Measurements from ENCODE around the gene SPEF1.

SPEF1 gene

GRCh38 chr20:3738111-3739053, 42.9 kb downstream of the SPEF1 start:
- no peak for TF ChIP-seq CTCF (IDR thresholded peaks at IDR 0.05; ENCODE audit: poor library complexity, severe bottlenecking)
- no peak overlapping the region for H3K4me3 ChIP-seq (ENCODE audit: severe bottlenecking)
- H3K27me3 ChIP-seq (ENCODE audit: insufficient read depth, poor library complexity, severe bottlenecking) = no peaks in the 10 kb centered on the region
- H3K4me1 ChIP-seq (ENCODE audit: insufficient read depth, poor library complexity, severe bottlenecking) = no peaks in the 10 kb centered on the region
- H3K9me3 ChIP-seq (ENCODE audit: severe bottlenecking) = no peaks in the 10 kb centered on the region
- ATAC-seq (ENCODE audit: low read depth) (no peak), DNase-seq (ENCODE audit: low spot score) (no peak)
- no peak overlapping the region for H3K27ac ChIP-seq (ENCODE audit: poor library complexity, severe bottlenecking)
- no peaks in the 10 kb centered on the region for H3K36me3 ChIP-seq (ENCODE audit: low read depth)

GRCh38 chr20:3735768-3736167, 45.5 kb downstream of the SPEF1 start:
- no peak for TF ChIP-seq CTCF (IDR thresholded peaks at IDR 0.05; ENCODE audit: poor library complexity, severe bottlenecking)
- Histone ChIP-seq H3K27ac (ENCODE audit: poor library complexity, severe bottlenecking) (no peak overlapping the region), H3K27me3 (ENCODE audit: insufficient read depth, poor library complexity, severe bottlenecking) (no peaks in the 10 kb centered on the region), H3K36me3 (ENCODE audit: low read depth) (no peaks in the 10 kb centered on the region), H3K4me3 (ENCODE audit: severe bottlenecking) (no peak overlapping the region), H3K4me1 (ENCODE audit: insufficient read depth, poor library complexity, severe bottlenecking) (no peaks in the 10 kb centered on the region), H3K9me3 (ENCODE audit: severe bottlenecking) (no peaks in the 10 kb centered on the region)
- no peak for DNase-seq (ENCODE audit: low spot score)
- ATAC-seq (ENCODE audit: low read depth) = no peak

DNA sequence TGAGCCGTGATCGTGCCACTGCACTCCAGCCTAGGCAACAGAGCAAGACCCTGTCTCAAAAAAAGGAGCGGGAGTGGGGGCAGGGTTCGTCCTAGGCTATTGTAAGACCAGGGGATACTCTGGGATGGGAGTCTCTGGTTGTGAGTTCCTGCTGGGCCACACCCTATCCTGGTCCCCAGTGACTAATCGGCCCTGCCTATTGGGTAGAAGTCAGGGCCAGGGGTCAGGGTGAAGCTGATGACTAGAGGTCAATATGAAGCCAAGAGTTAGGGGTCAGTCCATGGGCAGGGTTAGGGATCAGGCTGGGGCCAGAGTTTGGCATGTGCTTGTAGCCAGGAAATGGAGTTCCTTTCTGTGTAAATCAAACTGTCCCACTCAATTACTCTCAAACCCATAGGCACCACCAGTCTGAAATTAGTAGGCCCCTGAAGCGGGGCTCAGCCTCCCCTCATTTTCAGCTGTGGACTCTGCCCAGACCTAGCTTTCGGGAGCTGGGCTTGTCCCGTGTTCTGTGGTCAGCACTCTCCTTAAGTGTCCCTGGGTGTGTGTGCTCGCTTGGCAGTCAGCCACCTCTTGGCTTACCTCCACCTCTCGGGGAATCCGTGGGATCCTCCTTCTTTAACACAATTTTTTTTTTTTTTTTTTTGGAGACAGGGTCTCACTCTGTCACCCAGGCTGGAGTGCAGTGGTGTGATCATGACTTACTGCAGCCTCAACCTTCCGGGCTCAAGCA, 47.0 kb downstream of the SPEF1 start:
- H3K4me1 ChIP-seq (ENCODE audit: insufficient read depth, poor library complexity, severe bottlenecking) = no peaks in the 10 kb centered on the region
- ATAC-seq (ENCODE audit: low read depth) (0 out of 3 replicates have a peak, but pooled peaks have one; percentile 15), DNase-seq (ENCODE audit: low spot score) (no peak)
- no peaks in the 10 kb centered on the region for H3K36me3 ChIP-seq (ENCODE audit: low read depth)
- TF ChIP-seq CTCF (IDR thresholded peaks at IDR 0.05; ENCODE audit: poor library complexity, severe bottlenecking) = no peak
- no peak overlapping the region for H3K4me3 ChIP-seq (ENCODE audit: severe bottlenecking)
- no peak overlapping the region for H3K27ac ChIP-seq (ENCODE audit: poor library complexity, severe bottlenecking)
- no peaks in the 10 kb centered on the region for H3K9me3 ChIP-seq (ENCODE audit: severe bottlenecking)
- H3K27me3 ChIP-seq (ENCODE audit: insufficient read depth, poor library complexity, severe bottlenecking) = no peaks in the 10 kb centered on the region

GRCh38 chr20:3733119-3733995, 47.9 kb downstream of the SPEF1 start:
- H3K27ac ChIP-seq (ENCODE audit: poor library complexity, severe bottlenecking) = no peak overlapping the region
- H3K36me3 ChIP-seq (ENCODE audit: low read depth) = no peaks in the 10 kb centered on the region
- no peak for DNase-seq (ENCODE audit: low spot score)
- H3K4me1 ChIP-seq (ENCODE audit: insufficient read depth, poor library complexity, severe bottlenecking) = peaks cover 7% of the 10 kb centered on the region
- no peaks in the 10 kb centered on the region for H3K9me3 ChIP-seq (ENCODE audit: severe bottlenecking)
- no peak overlapping the region for H3K4me3 ChIP-seq (ENCODE audit: severe bottlenecking)
- no peak for ATAC-seq (ENCODE audit: low read depth)
- no peak for TF ChIP-seq CTCF (IDR thresholded peaks at IDR 0.05; ENCODE audit: poor library complexity, severe bottlenecking)
- H3K27me3 ChIP-seq (ENCODE audit: insufficient read depth, poor library complexity, severe bottlenecking) = no peaks in the 10 kb centered on the region
